H9 (cell line): Measurements from ENCODE around the gene BOD1. TPM values are rescaled to one million over a fixed set of nuclear protein-coding genes. Genes with fewer than 3 reads are reported as not detected.

Experiments used
- DNase-seq: peaks from one replicate; pipeline ENCODE4 v3.0.0-alpha.2; 2017
- H2AFZ ChIP-seq: one replicate; pipeline ENCODE4 v1.6.1; 2013; ENCODE audit warnings: mild to moderate bottlenecking, low read length, control low read depth, moderate library complexity
- H2AK5ac ChIP-seq: 2 replicates; pipeline ENCODE4 v1.6.1; 2013; ENCODE audit warnings: low read length, control low read depth, mixed read lengths; ENCODE audit not compliant: insufficient read length
- H2BK120ac ChIP-seq: one replicate; pipeline ENCODE4 v1.6.1; 2013; ENCODE audit warnings: low read depth, mild to moderate bottlenecking, low read length, control low read depth, inconsistent platforms; ENCODE audit not compliant: poor library complexity, severe bottlenecking
- H2BK12ac ChIP-seq: 2 replicates; pipeline ENCODE4 v1.6.1; 2013; ENCODE audit warnings: low read length, control low read depth, mixed read lengths, low read depth; ENCODE audit not compliant: insufficient read length
- H2BK15ac ChIP-seq: 2 replicates; pipeline ENCODE4 v1.6.1; 2013; ENCODE audit warnings: low read depth, low read length, control low read depth
- H2BK20ac ChIP-seq: one replicate; pipeline ENCODE4 v1.6.1; 2013; ENCODE audit warnings: low read depth, mild to moderate bottlenecking, low read length, control low read depth, inconsistent platforms; ENCODE audit not compliant: poor library complexity, severe bottlenecking
- H2BK5ac ChIP-seq: 2 replicates; pipeline ENCODE4 v1.6.1; 2013; ENCODE audit warnings: low read length, control low read depth, mixed read lengths; ENCODE audit not compliant: insufficient read length
- H3K14ac ChIP-seq: 2 replicates; pipeline ENCODE4 v1.6.1; 2013; ENCODE audit warnings: low read length, control low read depth; ENCODE audit not compliant: insufficient read depth
- H3K18ac ChIP-seq: 2 replicates; pipeline ENCODE4 v1.6.1; 2013; ENCODE audit warnings: low read depth, mild to moderate bottlenecking, mixed read lengths, low read length, control low read depth; ENCODE audit not compliant: insufficient read length
- H3K23ac ChIP-seq: 2 replicates; pipeline ENCODE4 v1.6.1; 2013; ENCODE audit warnings: low read length, control low read depth, mixed read lengths, low read depth; ENCODE audit not compliant: insufficient read length
- H3K23me2 ChIP-seq: 2 replicates; pipeline ENCODE4 v1.6.1; 2013; ENCODE audit warnings: low read depth, mild to moderate bottlenecking, mixed read lengths, low read length, control low read depth; ENCODE audit not compliant: insufficient read length, poor library complexity, severe bottlenecking
- H3K27ac ChIP-seq: 2 replicates; pipeline ENCODE4 v1.5.1; 2013; ENCODE audit warnings: low read length, control low read depth, mixed read lengths, low read depth; ENCODE audit not compliant: insufficient read length
- H3K27me3 ChIP-seq: 2 replicates; pipeline ENCODE4 v1.6.1; 2013; ENCODE audit warnings: low read length, control low read depth, inconsistent platforms; ENCODE audit not compliant: insufficient read depth
- H3K4ac ChIP-seq: 2 replicates; pipeline ENCODE4 v1.6.1; 2013; ENCODE audit warnings: low read depth, mild to moderate bottlenecking, control low read depth, inconsistent platforms, low read length, moderate library complexity
- H3K4me1 ChIP-seq: 2 replicates; pipeline ENCODE4 v1.6.1; 2013; ENCODE audit warnings: low read length, control low read depth, inconsistent platforms; ENCODE audit not compliant: insufficient read depth
- H3K4me2 ChIP-seq: 2 replicates; pipeline ENCODE4 v1.6.1; 2013; ENCODE audit warnings: low read length, control low read depth, mixed read lengths; ENCODE audit not compliant: insufficient read length, insufficient read depth
- H3K56ac ChIP-seq: 2 replicates; pipeline ENCODE4 v1.6.1; 2013; ENCODE audit warnings: low read depth, mild to moderate bottlenecking, mixed read lengths, low read length, control low read depth; ENCODE audit not compliant: insufficient read length
- H3K79me1 ChIP-seq: 2 replicates; pipeline ENCODE4 v1.6.1; 2013; ENCODE audit warnings: low read depth, mild to moderate bottlenecking, moderate library complexity, low read length, control low read depth, inconsistent platforms; ENCODE audit not compliant: insufficient read depth, poor library complexity, severe bottlenecking
- H3K79me2 ChIP-seq: 2 replicates; pipeline ENCODE4 v1.6.1; 2013; ENCODE audit warnings: low read length, control low read depth, inconsistent platforms; ENCODE audit not compliant: insufficient read depth
- H3K9ac ChIP-seq: 2 replicates; pipeline ENCODE4 v1.6.1; 2013; ENCODE audit warnings: low read length, control low read depth, mixed read lengths; ENCODE audit not compliant: insufficient read length; ENCODE audit errors: extremely low read depth
- H3K9me3 ChIP-seq: one replicate; pipeline ENCODE4 v1.6.1; 2013; ENCODE audit warnings: low read depth, low read length, inconsistent platforms; ENCODE audit not compliant: control insufficient read depth
- H3T11ph ChIP-seq: one replicate; pipeline ENCODE4 v1.6.1; 2013; ENCODE audit warnings: mild to moderate bottlenecking, low read length, control low read depth, inconsistent platforms
- H4K20me1 ChIP-seq: one replicate; pipeline ENCODE4 v1.6.1; 2013; ENCODE audit not compliant: control insufficient read depth, insufficient read length, insufficient read depth
- H4K5ac ChIP-seq: 2 replicates; pipeline ENCODE4 v1.6.1; 2013; ENCODE audit warnings: low read depth, mild to moderate bottlenecking, mixed read lengths, low read length, control low read depth; ENCODE audit not compliant: insufficient read length
- H4K8ac ChIP-seq: replicated peaks from 2 replicates; pipeline ENCODE4 v1.6.1; 2013; ENCODE audit warnings: low read length, control low read depth, mixed read lengths, low read depth; ENCODE audit not compliant: insufficient read length
- H4K91ac ChIP-seq: 2 replicates; pipeline ENCODE4 v1.6.1; 2013; ENCODE audit warnings: low read depth, mild to moderate bottlenecking, moderate library complexity, mixed read lengths, low read length, control low read depth; ENCODE audit not compliant: insufficient read length
- H3K27ac Mint-ChIP-seq, 3 experiments: 2 replicates in 2 of 3; 3 replicates in 1 of 3; pipeline ENCODE4 v1.8.0; 2020 to 2021; ENCODE audit warnings: mixed read lengths in 3 of 3, mild to moderate bottlenecking in 1 of 3, moderate library complexity in 1 of 3
- H3K27me3 Mint-ChIP-seq: 2 replicates; pipeline ENCODE4 v1.8.0; 2021; ENCODE audit warnings: low read depth, mild to moderate bottlenecking, moderate library complexity, mixed read lengths
- H3K36me3 Mint-ChIP-seq, 3 experiments: 2 replicates in 2 of 3; 3 replicates in 1 of 3; pipeline ENCODE4 v1.8.0; 2020 to 2021; ENCODE audit warnings: low read depth in 3 of 3, mixed read lengths in 3 of 3; ENCODE audit not compliant: insufficient read depth in 1 of 3
- H3K4me1 Mint-ChIP-seq, 2 experiments: 2 replicates each; pipeline ENCODE4 v1.8.0; 2020; ENCODE audit warnings: mixed read lengths in 2 of 2
- H3K4me3 Mint-ChIP-seq, 2 experiments: 2 replicates in 1 of 2; 3 replicates in 1 of 2; pipeline ENCODE4 v1.8.0; 2020 to 2021; ENCODE audit warnings: mild to moderate bottlenecking in 2 of 2, mixed read lengths in 2 of 2, moderate library complexity in 1 of 2
- H3K9me3 Mint-ChIP-seq, 2 experiments: 2 replicates in 1 of 2; 3 replicates in 1 of 2; pipeline ENCODE4 v1.8.0; 2020; ENCODE audit warnings: mild to moderate bottlenecking in 2 of 2, mixed read lengths in 2 of 2, moderate library complexity in 1 of 2
- WGBS: extraction: QIAGEN DNeasy Blood & Tissue Kit; methylation state at CpG from one replicate; pipeline ENCODE4 v1.1.7; 2013; ENCODE audit warnings: missing lambda C conversion rate, low lambda C conversion rate, mixed read lengths; ENCODE audit not compliant: insufficient read length; ENCODE audit errors: extremely low coverage; 5-methylcytosine and 5-hydroxymethylcytosine counted together
- total RNA-seq: library from RNA; stranded (reverse); gene quantifications from 2 replicates; pipeline ENCODE4 v1.2.1, GENCODE V29; 2021
- TF ChIP-seq, protein P1 (sequence below): fragments of 200-600 bp; sonication (generic); conservative IDR thresholded peaks from 3 replicates; pipeline ENCODE4 v1.8.0; 2021; ENCODE audit warnings: antibody characterized with exemption, mild to moderate bottlenecking

The BOD1 gene
- total RNA-seq, 1 experiment from 2014 or later = 121 TPM

DNA sequence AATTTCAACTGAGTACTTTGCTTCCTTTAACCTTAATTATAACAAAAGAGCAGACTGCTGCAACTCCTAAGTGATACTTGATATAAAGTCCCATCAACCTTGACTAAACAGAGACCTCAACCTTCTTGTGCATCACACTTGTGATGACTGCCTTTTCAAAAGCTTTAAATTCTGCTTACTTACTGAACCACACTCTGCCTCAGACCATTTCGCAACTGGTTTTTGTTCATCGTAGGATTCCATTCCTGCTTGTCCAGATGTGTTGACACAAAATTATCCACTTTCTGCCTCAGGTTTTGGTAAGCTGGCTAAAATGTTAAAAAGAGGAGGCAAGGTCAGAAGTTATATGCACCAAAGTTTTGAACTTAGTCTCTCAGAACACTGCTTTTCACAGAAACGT, 3.5 kb downstream of the BOD1 start:
- Histone ChIP-seq H3K27me3 (no peaks in the 10 kb centered on the region), H3K23ac (no peak overlapping the region), H2AK5ac (no peak overlapping the region), H4K5ac (no peak overlapping the region), H2BK15ac (no peak overlapping the region), H2AFZ (no peak overlapping the region), H4K8ac (no peak overlapping the region), H3K9ac (no peak overlapping the region), H3K4me1 (peaks cover 5% of the 10 kb centered on the region), H3K56ac (no peak overlapping the region), H4K20me1 (no peaks in the 10 kb centered on the region), H3K27ac (no peak overlapping the region), H3K79me1 (peaks cover 6% of the 10 kb centered on the region), H2BK20ac (no peak overlapping the region), H2BK12ac (no peak overlapping the region), H2BK5ac (no peak overlapping the region), H3K4ac (no peak overlapping the region), H3K14ac (no peak overlapping the region), H3K23me2 (peaks cover 4% of the 10 kb centered on the region), H3K9me3 (no peaks in the 10 kb centered on the region), H3K4me2 (no peak overlapping the region), H3K18ac (no peak overlapping the region), H2BK120ac (no peak overlapping the region), H3K79me2 (peaks cover 54% of the 10 kb centered on the region), H4K91ac (no peak overlapping the region), H3T11ph (no peak overlapping the region)
- H3K4me1 Mint-ChIP-seq = peaks cover 32 to 35% of the 10 kb centered on the region in 2 experiments
- no CpG with 5 or more reads among the region's 3 CpGs for WGBS
- no peaks in the 10 kb centered on the region for H3K9me3 Mint-ChIP-seq
- H3K27me3 Mint-ChIP-seq = no peaks in the 10 kb centered on the region
- H3K27ac Mint-ChIP-seq = no peak overlapping the region; a peak in 1 of 7 replicates
- H3K4me3 Mint-ChIP-seq = no peak overlapping the region
- peaks cover 41 to 66% (median 56%) of the 10 kb centered on the region in 3 experiments for H3K36me3 Mint-ChIP-seq
- TF ChIP-seq, protein P1, sequence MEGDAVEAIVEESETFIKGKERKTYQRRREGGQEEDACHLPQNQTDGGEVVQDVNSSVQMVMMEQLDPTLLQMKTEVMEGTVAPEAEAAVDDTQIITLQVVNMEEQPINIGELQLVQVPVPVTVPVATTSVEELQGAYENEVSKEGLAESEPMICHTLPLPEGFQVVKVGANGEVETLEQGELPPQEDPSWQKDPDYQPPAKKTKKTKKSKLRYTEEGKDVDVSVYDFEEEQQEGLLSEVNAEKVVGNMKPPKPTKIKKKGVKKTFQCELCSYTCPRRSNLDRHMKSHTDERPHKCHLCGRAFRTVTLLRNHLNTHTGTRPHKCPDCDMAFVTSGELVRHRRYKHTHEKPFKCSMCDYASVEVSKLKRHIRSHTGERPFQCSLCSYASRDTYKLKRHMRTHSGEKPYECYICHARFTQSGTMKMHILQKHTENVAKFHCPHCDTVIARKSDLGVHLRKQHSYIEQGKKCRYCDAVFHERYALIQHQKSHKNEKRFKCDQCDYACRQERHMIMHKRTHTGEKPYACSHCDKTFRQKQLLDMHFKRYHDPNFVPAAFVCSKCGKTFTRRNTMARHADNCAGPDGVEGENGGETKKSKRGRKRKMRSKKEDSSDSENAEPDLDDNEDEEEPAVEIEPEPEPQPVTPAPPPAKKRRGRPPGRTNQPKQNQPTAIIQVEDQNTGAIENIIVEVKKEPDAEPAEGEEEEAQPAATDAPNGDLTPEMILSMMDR = no peak
- DNase-seq = no peak
